Neuronal stem cell (in vitro differentiated cells): Measurements from ENCODE around the gene KREMEN1.
A peak's percentile ranks its signal among the peaks of the same experiment; 100 is the strongest.

Source experiments
- DNase-seq: peaks from one replicate; pipeline ENCODE4 v3.0.0-alpha.2; 2013; ENCODE audit warnings: low spot score
- H2AFZ ChIP-seq: one replicate; pipeline ENCODE4 v1.6.1; 2013; ENCODE audit warnings: mild to moderate bottlenecking, low read length, inconsistent platforms
- H2AK5ac ChIP-seq: 2 replicates; pipeline ENCODE4 v1.6.1; 2013; ENCODE audit warnings: low read depth, mild to moderate bottlenecking, inconsistent platforms, low read length, moderate library complexity, mixed read lengths
- H2BK120ac ChIP-seq: 2 replicates; pipeline ENCODE4 v1.6.1; 2013; ENCODE audit warnings: low read depth, mild to moderate bottlenecking, inconsistent platforms, low read length, moderate library complexity, mixed read lengths
- H2BK12ac ChIP-seq: one replicate; pipeline ENCODE4 v1.6.1; 2013; ENCODE audit warnings: low read length, inconsistent platforms
- H2BK15ac ChIP-seq: 2 replicates; pipeline ENCODE4 v1.6.1; 2013; ENCODE audit warnings: mild to moderate bottlenecking, low read length, inconsistent platforms, mixed read lengths
- H2BK5ac ChIP-seq: one replicate; pipeline ENCODE4 v1.6.1; 2013; ENCODE audit warnings: inconsistent platforms, mild to moderate bottlenecking, low read length, moderate library complexity
- H3K14ac ChIP-seq: one replicate; pipeline ENCODE4 v1.6.1; 2013; ENCODE audit warnings: low read length, inconsistent platforms
- H3K18ac ChIP-seq: 2 replicates; pipeline ENCODE4 v1.6.1; 2013; ENCODE audit warnings: low read length, inconsistent platforms
- H3K23ac ChIP-seq: 2 replicates; pipeline ENCODE4 v1.6.1; 2013; ENCODE audit warnings: low read depth, mild to moderate bottlenecking, mixed read lengths, low read length, inconsistent platforms; ENCODE audit not compliant: poor library complexity
- H3K27ac ChIP-seq: replicated peaks from 3 replicates; pipeline ENCODE4 v1.5.1; 2013; ENCODE audit warnings: low read length, inconsistent platforms
- H3K27me3 ChIP-seq, 3 experiments: 2 replicates each; pipeline ENCODE4 v1.6.1; 2013; ENCODE audit warnings: low read length in 3 of 3, mild to moderate bottlenecking in 2 of 3, inconsistent platforms in 1 of 3, low read depth in 1 of 3, mixed read lengths in 1 of 3, moderate library complexity in 1 of 3; ENCODE audit not compliant: control insufficient read depth in 3 of 3, insufficient read depth in 3 of 3
- H3K36me3 ChIP-seq, 2 donors: replicated peaks in 1 of 2; 2 replicates each; pipeline ENCODE4 v1.6.1; 2013; ENCODE audit warnings: low read length in 2 of 2; ENCODE audit not compliant: control insufficient read depth in 2 of 2, insufficient read depth in 2 of 2
- H3K4ac ChIP-seq: 2 replicates; pipeline ENCODE4 v1.6.1; 2013; ENCODE audit warnings: inconsistent platforms, mild to moderate bottlenecking, low read length, moderate library complexity
- H3K4me1 ChIP-seq, 2 donors: 1 replicate in 1 of 2; 2 replicates in 1 of 2; pipeline ENCODE4 v1.6.1; 2013; ENCODE audit warnings: low read length in 2 of 2, low read depth in 1 of 2; ENCODE audit not compliant: control insufficient read depth in 2 of 2, insufficient read depth in 1 of 2
- H3K4me2 ChIP-seq: one replicate; pipeline ENCODE4 v1.6.1; 2013; ENCODE audit warnings: mild to moderate bottlenecking, low read length, inconsistent platforms; ENCODE audit not compliant: insufficient read depth, poor library complexity, severe bottlenecking
- H3K4me3 ChIP-seq, 2 donors: 2 replicates each; pipeline ENCODE4 v1.5.1; 2013; ENCODE audit warnings: low read length in 2 of 2, mild to moderate bottlenecking in 2 of 2, inconsistent platforms in 1 of 2, moderate library complexity in 1 of 2
- H3K79me1 ChIP-seq: one replicate; pipeline ENCODE4 v1.6.1; 2013; ENCODE audit warnings: low read depth, mild to moderate bottlenecking, inconsistent platforms, low read length, moderate library complexity
- H3K9ac ChIP-seq: one replicate; pipeline ENCODE4 v1.6.1; 2013; ENCODE audit warnings: mild to moderate bottlenecking, low read depth, low read length, inconsistent platforms; ENCODE audit not compliant: poor library complexity
- H3K9me3 ChIP-seq, 2 donors: replicated peaks in 1 of 2; 2 replicates each; pipeline versions ENCODE3 to v1.6.1; 2013; ENCODE audit warnings: low read length in 2 of 2, mild to moderate bottlenecking in 2 of 2, inconsistent platforms in 1 of 2, low read depth in 1 of 2, mixed read lengths in 1 of 2, moderate library complexity in 1 of 2; ENCODE audit not compliant: control insufficient read depth in 2 of 2, insufficient read depth in 1 of 2
- H4K8ac ChIP-seq: one replicate; pipeline ENCODE4 v1.6.1; 2013; ENCODE audit warnings: low read depth, mild to moderate bottlenecking, inconsistent platforms, low read length, moderate library complexity
- H4K91ac ChIP-seq: one replicate; pipeline ENCODE4 v1.6.1; 2013; ENCODE audit warnings: low read length, low read depth, mild to moderate bottlenecking, inconsistent platforms; ENCODE audit not compliant: poor library complexity
- WGBS, 2 donors: extraction: QIAGEN DNeasy Blood & Tissue Kit; methylation state at CpG; one replicate each; pipeline ENCODE4 v1.1.7; 2013; ENCODE audit warnings: missing lambda C conversion rate in 2 of 2, mixed read lengths in 1 of 2; ENCODE audit not compliant: insufficient read length in 2 of 2, insufficient replicate concordance in 1 of 2; ENCODE audit errors: extremely low coverage in 2 of 2; 5-methylcytosine and 5-hydroxymethylcytosine counted together

The KREMEN1 gene

GRCh38 chr22:29202212-29203192 lies 129.7 kb downstream of the KREMEN1 start:
- Histone ChIP-seq H3K27ac (no peak overlapping the region), H3K4ac (no peak overlapping the region)

GRCh38 chr22:29203488-29204454 lies 130.9 kb downstream of the KREMEN1 start:
- H3K4me3 ChIP-seq = no peak overlapping the region
- H3K27ac ChIP-seq = no peak overlapping the region
- H3K4me2 ChIP-seq = no peak overlapping the region
- H3K14ac ChIP-seq = no peak overlapping the region
- no peak overlapping the region for H2BK5ac ChIP-seq
- DNase-seq = no peak
- no peaks in the 10 kb centered on the region for H3K79me1 ChIP-seq
- H4K91ac ChIP-seq = no peak overlapping the region
- no peak overlapping the region for H3K18ac ChIP-seq
- H2BK15ac ChIP-seq = peak overlapping the region; percentile 9
- no peak overlapping the region for H3K23ac ChIP-seq
- no peak overlapping the region for H2BK120ac ChIP-seq
- peaks cover 16 to 41% of the 10 kb centered on the region in 2 donors for H3K4me1 ChIP-seq
- peak overlapping the region; percentile 9 for H2AK5ac ChIP-seq
- no peak overlapping the region for H3K4ac ChIP-seq
- H3K27me3 ChIP-seq = peaks cover 0 to 4% (median 0%) of the 10 kb centered on the region in 3 experiments
- H3K9ac ChIP-seq = no peak overlapping the region
- no peak overlapping the region for H4K8ac ChIP-seq
- no peak overlapping the region for H2AFZ ChIP-seq
- H3K36me3 ChIP-seq = peaks cover 0 to 4% of the 10 kb centered on the region in 2 donors
- no peaks in the 10 kb centered on the region for H3K9me3 ChIP-seq
- peak overlapping the region; percentile 4 for H2BK12ac ChIP-seq
- WGBS, 2 donors = no CpG with 5 or more reads among the region's 9 CpGs

More at GRCh38 chr22:29202212-29203192, 129.7 kb downstream of the KREMEN1 start:
- no peak overlapping the region for H3K9ac ChIP-seq
- H2BK5ac ChIP-seq = no peak overlapping the region
- H3K18ac ChIP-seq = peak overlapping the region; percentile 90
- no peaks in the 10 kb centered on the region for H3K79me1 ChIP-seq
- no peak overlapping the region for H3K14ac ChIP-seq
- H3K4me1 ChIP-seq = peaks cover 9 to 31% of the 10 kb centered on the region in 2 donors
- H2AFZ ChIP-seq = peak overlapping the region; percentile 92
- peak overlapping the region; percentile 63 for H2BK15ac ChIP-seq
- peak overlapping the region; percentile 93 for H2AK5ac ChIP-seq
- peak overlapping the region; percentile 68 for H2BK12ac ChIP-seq
- H3K4me2 ChIP-seq = no peak overlapping the region
- no CpG with 5 or more reads among the region's 24 CpGs for WGBS, 2 donors
- no peak overlapping the region for H3K4me3 ChIP-seq
- H3K23ac ChIP-seq = peak overlapping the region; percentile 8
- H4K8ac ChIP-seq = no peak overlapping the region
- H2BK120ac ChIP-seq = no peak overlapping the region
- H4K91ac ChIP-seq = no peak overlapping the region
- DNase-seq = no peak
- peaks cover 0 to 4% (median 0%) of the 10 kb centered on the region in 3 experiments for H3K27me3 ChIP-seq
- H3K36me3 ChIP-seq = no peaks in the 10 kb centered on the region
- H3K9me3 ChIP-seq = no peaks in the 10 kb centered on the region

- H2AK5ac ChIP-seq = peak overlapping the region; percentile 9
- peaks cover 0 to 4% of the 10 kb centered on the region in 2 donors for H3K36me3 ChIP-seq
- H3K4ac ChIP-seq = no peak overlapping the region
- H2BK5ac ChIP-seq = no peak overlapping the region
- H3K27ac ChIP-seq = no peak overlapping the region
- no CpG with 5 or more reads among the region's 8 CpGs for WGBS, 2 donors
- H3K27me3 ChIP-seq = peaks cover 0 to 4% (median 0%) of the 10 kb centered on the region in 3 experiments
- H3K4me3 ChIP-seq = peak overlapping the region in 1 of 2 donors; percentile 62
- peaks cover 20 to 47% of the 10 kb centered on the region in 2 donors for H3K4me1 ChIP-seq
- H3K14ac ChIP-seq = no peak overlapping the region
- H3K18ac ChIP-seq = no peak overlapping the region
- no peak overlapping the region for H4K91ac ChIP-seq
- H4K8ac ChIP-seq = no peak overlapping the region
- no peaks in the 10 kb centered on the region for H3K9me3 ChIP-seq
- no peaks in the 10 kb centered on the region for H3K79me1 ChIP-seq
- H3K4me2 ChIP-seq = no peak overlapping the region
- H2BK12ac ChIP-seq = no peak overlapping the region
- no peak overlapping the region for H3K23ac ChIP-seq
- no peak overlapping the region for H2AFZ ChIP-seq
- H3K9ac ChIP-seq = no peak overlapping the region
- H2BK120ac ChIP-seq = no peak overlapping the region
- DNase-seq = no peak
- no peak overlapping the region for H2BK15ac ChIP-seq
Measured at GRCh38 chr22:29204455-29205183, 131.8 kb downstream of the KREMEN1 start.
